GM21528 (cell line): ENCODE data around the gene LNX2.
A peak's percentile ranks its signal among the peaks of the same experiment; 100 is the strongest.

Experiments used
- ATAC-seq: cut with Tn5 transposase; IDR thresholded peaks from one replicate; pipeline ENCODE4 v1.9.1; 2021; ENCODE audit warnings: mild to moderate bottlenecking, moderate library complexity; ENCODE audit not compliant: unreplicated experiment, low FRiP score

LNX2 gene

DNA sequence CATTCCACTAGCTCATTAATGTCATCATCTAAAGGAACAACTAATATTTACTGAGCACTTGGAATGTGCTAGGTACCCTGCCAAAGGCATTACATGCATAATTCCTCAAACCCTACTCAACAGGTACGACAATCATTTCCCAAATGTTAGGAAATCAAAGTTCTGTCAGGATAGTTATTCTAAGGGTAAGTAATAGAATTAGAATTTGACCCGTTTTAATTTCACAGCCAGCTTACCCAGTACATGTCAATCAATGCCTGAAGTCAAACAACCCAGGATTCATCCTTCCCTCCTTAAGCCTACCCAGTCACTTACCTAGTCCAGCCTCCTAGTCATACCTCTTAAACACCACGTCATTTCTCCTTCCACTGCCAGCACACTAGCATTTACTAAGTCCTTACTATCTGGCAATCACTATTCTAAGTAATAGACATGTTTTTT lies 2.4 kb downstream of the LNX2 start:
- ATAC-seq = no peak

DNA sequence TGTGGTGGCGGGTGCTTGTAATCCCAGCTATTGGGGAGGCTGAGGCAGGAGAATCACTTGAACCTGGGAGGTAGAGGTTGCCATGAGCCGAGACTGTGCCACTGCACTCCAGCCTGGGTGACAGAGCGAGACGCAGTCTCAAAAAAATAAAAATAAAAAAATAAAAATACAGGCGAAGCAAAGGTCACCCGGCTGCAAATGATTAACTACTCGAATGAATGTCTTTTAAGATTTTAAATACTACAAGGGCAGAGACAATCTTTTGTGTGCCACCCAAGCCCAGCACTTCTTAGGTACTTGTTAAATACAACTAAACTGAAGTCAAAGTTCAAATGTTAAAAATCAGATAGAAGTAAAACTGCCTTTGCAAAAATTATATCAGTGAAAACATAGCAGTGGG lies 6.7 kb downstream of the LNX2 start:
- ATAC-seq = no peak

DNA sequence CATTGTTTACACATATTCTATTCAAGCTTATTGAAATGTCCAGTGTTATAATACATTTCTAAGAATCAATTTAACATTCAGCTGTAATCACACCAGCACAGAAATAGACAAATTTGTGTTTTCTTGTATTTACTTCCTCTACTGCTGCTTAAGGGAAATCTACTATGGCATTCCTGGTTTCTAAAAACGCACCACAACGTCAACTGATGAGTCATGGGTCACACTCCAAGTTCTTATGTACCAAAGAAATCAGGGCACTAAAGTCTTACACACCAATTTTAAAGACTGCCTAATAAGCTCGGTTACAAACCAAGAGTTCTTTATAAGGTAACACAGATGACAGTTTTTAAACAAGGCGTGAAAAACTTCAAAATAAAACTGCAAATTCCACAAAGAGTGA lies 13.2 kb downstream of the LNX2 start:
- no peak for ATAC-seq

DNA sequence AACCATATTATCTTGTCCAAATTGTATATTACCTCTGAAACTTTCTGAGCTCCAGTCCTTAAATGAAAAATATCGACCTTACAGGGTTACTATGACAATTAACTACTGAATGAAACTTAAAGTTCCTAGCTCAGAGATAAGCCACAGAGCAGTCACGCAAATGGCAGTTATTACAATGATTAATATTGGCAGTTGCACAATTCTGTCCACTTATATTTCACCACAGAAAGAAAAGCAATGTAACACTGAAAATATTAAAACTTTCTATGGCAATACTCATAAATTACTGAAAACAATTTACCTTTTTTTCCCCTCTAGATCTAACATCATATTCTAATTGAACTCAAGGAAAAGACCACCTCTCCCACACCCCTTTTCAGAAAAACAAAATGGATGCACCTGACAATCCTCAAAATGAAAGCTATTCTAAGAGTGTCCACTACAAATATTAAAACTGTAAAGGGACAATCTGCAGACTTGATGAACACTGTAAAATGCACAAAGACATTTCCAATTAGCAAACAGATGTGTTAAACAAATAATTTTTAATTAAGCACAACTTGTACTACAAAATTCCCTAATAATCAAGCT lies 14.6 kb downstream of the LNX2 start:
- ATAC-seq = no peak

GRCh38 chr13:27605099-27605498 lies 15.2 kb downstream of the LNX2 start:
- no peak for ATAC-seq

GRCh38 chr13:27601803-27602202 lies 18.5 kb downstream of the LNX2 start:
- ATAC-seq = no peak

- ATAC-seq = no peak
Observed at GRCh38 chr13:27601208-27601607, 19.1 kb downstream of the LNX2 start.

DNA sequence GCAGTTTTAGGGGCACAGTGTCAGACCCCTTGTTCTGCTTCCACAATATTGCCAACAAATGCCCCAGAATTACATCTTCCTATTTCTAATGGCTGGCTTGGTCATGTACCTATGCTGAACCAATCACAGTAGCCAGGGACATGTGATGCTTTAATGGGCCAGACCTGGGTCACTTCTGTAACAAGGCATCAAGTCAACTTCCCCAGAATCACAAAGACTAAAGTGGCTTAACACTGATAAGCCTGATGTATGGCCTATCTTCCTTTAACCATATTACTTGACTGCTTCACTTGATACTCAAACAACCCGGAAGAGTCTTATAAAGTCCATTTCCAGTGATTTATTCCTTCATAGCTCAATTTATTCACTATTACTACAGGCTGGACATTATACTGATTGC lies 19.6 kb downstream of the LNX2 start:
- no peak for ATAC-seq

GRCh38 chr13:27599845-27600553 lies 20.3 kb downstream of the LNX2 start:
- no peak for ATAC-seq

GRCh38 chr13:27599096-27599495 lies 21.2 kb downstream of the LNX2 start:
- ATAC-seq = no peak

DNA sequence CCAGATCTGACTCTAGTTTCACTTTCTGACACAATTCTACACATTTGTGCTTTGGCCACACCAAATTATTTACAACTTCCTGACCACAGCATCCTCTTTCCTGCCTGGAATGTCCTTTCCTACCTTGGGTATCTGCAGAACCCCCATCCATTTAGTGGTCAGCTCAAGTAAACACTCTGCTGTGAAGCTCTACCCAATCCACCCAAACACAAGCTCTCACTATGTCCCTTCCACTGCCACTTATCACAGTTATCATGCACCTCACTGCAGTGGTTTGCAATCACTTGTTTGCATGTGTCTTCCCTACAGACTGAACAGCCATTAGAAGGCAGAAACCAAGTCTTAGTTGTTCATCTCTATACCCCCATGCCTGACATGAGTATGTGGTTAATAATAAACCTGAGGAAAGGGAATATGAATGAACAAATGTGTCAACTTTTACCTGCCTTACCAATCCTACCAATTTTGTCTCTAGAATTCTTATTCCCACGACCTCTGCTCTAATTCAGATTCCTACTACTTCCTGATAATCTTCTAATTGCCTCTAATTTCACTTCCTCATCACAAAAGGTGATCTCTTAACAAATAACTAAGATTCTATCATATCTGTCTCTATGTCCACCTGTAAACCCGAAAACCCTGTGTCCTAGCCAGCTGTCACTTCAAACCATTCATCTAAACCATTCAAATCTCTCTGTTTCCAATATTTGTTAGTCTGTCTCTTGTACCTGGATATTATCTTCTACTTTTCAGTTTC lies 25.1 kb downstream of the LNX2 start:
- no peak for ATAC-seq

DNA sequence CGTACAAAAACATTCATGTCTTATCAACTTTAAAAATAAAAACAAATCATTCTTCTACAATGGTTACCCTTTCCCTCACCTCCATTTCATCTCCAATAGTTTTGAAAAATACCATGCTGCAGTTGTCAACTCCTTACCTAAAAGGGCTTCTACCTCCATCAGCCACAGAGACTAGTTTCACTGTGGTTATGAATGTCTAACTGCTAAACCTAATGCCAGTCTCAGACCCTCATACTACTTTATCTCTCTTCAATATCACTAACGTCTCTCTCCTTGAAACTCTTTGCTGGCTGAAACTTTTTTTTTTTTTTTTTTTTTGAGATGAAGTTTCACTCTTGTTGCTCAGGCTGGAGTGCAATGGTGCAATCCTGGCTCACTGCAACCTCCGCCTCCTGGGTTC lies 27.1 kb downstream of the LNX2 start:
- peak; percentile 66 for ATAC-seq

GRCh38 chr13:27592865-27593264 lies 27.5 kb downstream of the LNX2 start:
- ATAC-seq = no peak

GRCh38 chr13:27588405-27588804 lies 31.9 kb downstream of the LNX2 start:
- ATAC-seq = no peak

DNA sequence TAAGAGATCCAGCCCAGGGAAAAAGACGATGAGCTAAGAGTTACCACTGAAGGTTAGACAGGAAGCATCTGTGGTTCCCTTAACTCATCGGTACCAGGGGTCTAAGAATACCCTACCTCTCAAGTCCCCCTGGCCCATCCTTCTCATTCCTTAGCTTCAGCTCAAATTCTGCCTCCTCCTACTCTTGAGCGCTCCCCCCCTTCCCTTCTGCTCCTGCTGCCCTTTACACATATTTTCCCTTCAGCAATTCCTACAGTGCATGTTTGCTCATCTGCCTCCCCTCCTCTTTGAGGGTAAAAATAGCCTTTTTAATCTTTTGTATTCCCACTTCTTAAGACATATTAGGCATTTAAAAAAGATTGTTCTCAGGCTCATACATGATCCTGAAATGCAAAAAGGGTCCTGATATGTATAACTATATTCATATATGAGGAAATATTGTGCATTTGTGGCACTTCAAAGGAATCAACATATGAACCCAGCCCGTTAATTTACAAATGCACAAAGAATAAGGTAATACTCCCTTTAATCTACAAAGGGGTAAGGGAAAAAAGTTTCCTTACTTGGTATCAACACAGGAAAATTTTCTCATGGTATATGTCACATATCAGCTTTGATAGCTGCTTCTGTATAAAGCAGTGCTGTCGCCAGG lies 33.1 kb downstream of the LNX2 start:
- ATAC-seq = no peak

GRCh38 chr13:27583645-27584044 lies 36.7 kb downstream of the LNX2 start:
- ATAC-seq = no peak

GRCh38 chr13:27578121-27579030 lies 42.0 kb downstream of the LNX2 start:
- no peak for ATAC-seq

DNA sequence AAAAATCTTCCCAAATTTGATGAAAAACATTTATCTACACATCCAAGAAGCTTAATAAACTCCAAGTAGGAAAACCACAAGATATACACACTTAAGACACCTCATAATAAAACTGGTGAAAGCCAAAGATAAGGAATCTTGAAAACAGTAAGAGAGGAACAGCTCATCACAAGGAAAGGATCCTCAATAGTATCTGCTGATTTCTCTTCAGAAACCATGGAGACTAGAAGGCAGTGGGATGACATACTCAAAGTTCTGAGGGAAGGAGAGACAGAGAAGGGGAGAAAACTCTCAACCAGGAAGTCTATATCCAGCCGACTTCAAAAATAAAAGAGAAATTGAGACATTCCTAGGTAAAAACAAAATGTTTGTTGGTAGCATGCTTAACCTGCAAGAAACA lies 45.7 kb downstream of the LNX2 start:
- no peak for ATAC-seq

GRCh38 chr13:27573265-27573664 lies 47.1 kb downstream of the LNX2 start:
- ATAC-seq = no peak

DNA sequence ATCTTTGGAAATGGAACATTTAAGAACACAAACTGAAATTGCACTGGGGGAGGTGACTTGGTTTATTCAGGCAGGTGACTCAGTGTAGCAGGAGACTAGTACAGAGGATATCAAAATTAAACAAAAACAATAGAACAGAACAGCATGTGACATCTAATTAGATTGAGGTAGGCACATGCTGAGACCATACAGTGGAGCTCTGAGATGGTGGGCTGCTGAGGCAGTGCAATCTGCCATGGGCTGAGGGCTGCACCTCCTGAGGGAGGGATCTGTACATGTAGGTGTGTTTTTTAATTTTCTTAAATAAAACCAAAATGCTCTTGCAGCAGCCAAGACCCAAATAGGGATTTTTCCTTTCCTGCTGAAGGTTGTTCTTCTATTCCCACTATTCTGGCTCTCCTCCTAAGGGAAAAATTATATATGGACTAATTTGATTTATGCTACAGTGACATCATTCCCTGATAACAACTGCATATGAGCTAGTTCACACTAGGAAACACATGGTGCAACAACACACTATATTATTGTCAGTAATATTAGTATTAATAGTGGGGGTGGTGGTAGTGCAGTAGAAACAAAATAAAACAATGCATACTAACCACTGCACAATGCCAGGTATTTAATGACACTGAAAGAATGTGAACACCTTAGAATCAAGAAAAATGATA lies 48.0 kb downstream of the LNX2 start:
- no peak for ATAC-seq
